GM21717 (cell line): Measurements from ENCODE around the gene NCCRP1.
"Not testable (repeated sequence)": the region's sequence is repeated elsewhere in the genome, so short reads cannot be mapped to it uniquely, and the experiment has no call there.

Experiments
- ATAC-seq: cut with Tn5 transposase; IDR thresholded peaks from one replicate; pipeline ENCODE4 v1.9.1; 2021; ENCODE audit warnings: mild to moderate bottlenecking, moderate library complexity; ENCODE audit not compliant: unreplicated experiment

The NCCRP1 gene

GRCh38 chr19:39205449-39205764 is 8.6 kb downstream of the NCCRP1 start:
- no peak for ATAC-seq

GRCh38 chr19:39206122-39206521 is 9.4 kb downstream of the NCCRP1 start:
- no peak for ATAC-seq

GRCh38 chr19:39207293-39207836 is 10.6 kb downstream of the NCCRP1 start:
- no peak for ATAC-seq

GRCh38 chr19:39208175-39208795 is 11.5 kb downstream of the NCCRP1 start:
- no peak for ATAC-seq

GRCh38 chr19:39209196-39209595 is 12.4 kb downstream of the NCCRP1 start:
- no peak for ATAC-seq

- no peak for ATAC-seq
These were observed 15.1 kb downstream of the NCCRP1 start for GRCh38 chr19:39211731-39212374.

- ATAC-seq, result no peak
These were observed 15.6 kb downstream of the NCCRP1 start for GRCh38 chr19:39212375-39212742.

GRCh38 chr19:39215323-39215722 is 18.6 kb downstream of the NCCRP1 start:
- ATAC-seq, result not testable (repeated sequence)

GRCh38 chr19:39217094-39217493 is 20.3 kb downstream of the NCCRP1 start:
- ATAC-seq, result no peak

GRCh38 chr19:39218230-39219007 is 21.7 kb downstream of the NCCRP1 start:
- no peak for ATAC-seq

- ATAC-seq, result not testable (repeated sequence)
These were observed 22.3 kb downstream of the NCCRP1 start for GRCh38 chr19:39219108-39219507.

GRCh38 chr19:39223703-39224279 is 27.0 kb downstream of the NCCRP1 start:
- no peak for ATAC-seq

GRCh38 chr19:39224910-39225309 is 28.1 kb downstream of the NCCRP1 start:
- ATAC-seq, result no peak

- no peak for ATAC-seq
These were observed 33.5 kb downstream of the NCCRP1 start for GRCh38 chr19:39230096-39230764.

GRCh38 chr19:39232708-39233107 is 35.9 kb downstream of the NCCRP1 start:
- no peak for ATAC-seq

GRCh38 chr19:39236527-39236926 is 39.8 kb downstream of the NCCRP1 start:
- no peak for ATAC-seq

GRCh38 chr19:39237200-39238184 is 40.7 kb downstream of the NCCRP1 start:
- no peak for ATAC-seq

- ATAC-seq, result no peak
These were observed 41.4 kb downstream of the NCCRP1 start for GRCh38 chr19:39238209-39238608.

GRCh38 chr19:39238944-39239343 is 42.2 kb downstream of the NCCRP1 start:
- ATAC-seq, result no peak

- no peak for ATAC-seq
These were observed 43.7 kb downstream of the NCCRP1 start for GRCh38 chr19:39240421-39240820.
